GM12878 (cell line): Measurements from ENCODE around the gene DLG2. TPM values are rescaled to one million over a fixed set of nuclear protein-coding genes. Genes with fewer than 3 reads are reported as not detected.

Experiments
- ATAC-seq: fragments of 200-7000 bp; cut with Tn5 transposase; 3 replicates; pipeline ENCODE4 v1.9.1; 2020; ENCODE audit warnings: mild to moderate bottlenecking, moderate library complexity
- BruUV-seq: library from RNA; stranded (reverse); fragments of 400-500 nt; replicated peaks from 2 replicates; lab custom pipeline; 2021; lab: Mats Ljungman, UMichigan
- CTCF ChIA-PET: fragments of 300-600 bp; sonication (Branson Sonifier 250); formaldehyde crosslinking; extraction: SDS; loops from one replicate; lab custom pipeline; 2021; ENCODE audit warnings: inconsistent platforms; lab: Yijun Ruan, JAX
- POLR2A ChIA-PET: fragments of 350-600 bp; formaldehyde crosslinking; extraction: SDS; loops from one replicate; lab custom pipeline; 2021; ENCODE audit warnings: inconsistent platforms; lab: Charles Lee
- RAD21 ChIA-PET: fragments of 300-600 bp; sonication (Branson Sonifier 250); formaldehyde crosslinking; loops from one replicate; lab custom pipeline; 2023; ENCODE audit warnings: antibody characterized with exemption; ENCODE audit not compliant: unreplicated experiment; lab: Charles Lee
- SMC1A ChIA-PET: fragments of 300-600 bp; sonication (Branson Sonifier 250); formaldehyde crosslinking; loops from one replicate; lab custom pipeline; 2023; ENCODE audit not compliant: unreplicated experiment, uncharacterized antibody; lab: Charles Lee
- DNase-seq: peaks from one replicate; pipeline ENCODE4 v3.0.0-alpha.2; 2011; ENCODE audit warnings: low read depth, low spot score
- FAIRE-seq: peaks from 3 replicates; lab custom pipeline; 2011; peaks lifted over from hg19 to GRCh38; lab: Jason Lieb, UNC
- H2AFZ ChIP-seq: 2 replicates; pipeline ENCODE4 v1.6.0; 2011; ENCODE audit warnings: low read depth, low read length, control low read depth; ENCODE audit not compliant: control insufficient read depth
- H3K27ac ChIP-seq: 2 replicates; pipeline ENCODE4 v1.5.1; 2011; ENCODE audit warnings: control low read depth; ENCODE audit not compliant: control insufficient read depth, insufficient read depth
- H3K27me3 ChIP-seq, 2 experiments: replicated peaks in 1 of 2; 2 replicates each; pipeline versions ENCODE4 v1.6.0 to v1.6.1; 2011; ENCODE audit warnings: low read length in 1 of 2; ENCODE audit not compliant: control insufficient read depth in 2 of 2, insufficient read depth in 2 of 2
- H3K36me3 ChIP-seq, 2 experiments: 2 replicates each; pipeline ENCODE4 v1.5.1; 2011; ENCODE audit warnings: low read length in 1 of 2; ENCODE audit not compliant: control insufficient read depth in 2 of 2, insufficient read depth in 2 of 2
- H3K4me1 ChIP-seq: 2 replicates; pipeline ENCODE4 v1.6.1; 2011; ENCODE audit warnings: mild to moderate bottlenecking, low read length, moderate library complexity, mixed read lengths; ENCODE audit not compliant: control insufficient read depth, insufficient read depth
- H3K4me2 ChIP-seq: 2 replicates; pipeline ENCODE4 v1.6.0; 2011; ENCODE audit warnings: control low read depth; ENCODE audit not compliant: control insufficient read depth, insufficient read depth
- H3K4me3 ChIP-seq: fragments of 200-600 bp; sonication (generic); 2 replicates; pipeline ENCODE4 v1.5.1; 2016
- H3K79me2 ChIP-seq: 2 replicates; pipeline ENCODE4 v1.6.0; 2011; ENCODE audit warnings: low read length; ENCODE audit not compliant: control insufficient read depth, insufficient read depth
- H3K9ac ChIP-seq: 2 replicates; pipeline ENCODE4 v1.8.0; 2011; ENCODE audit warnings: low read length, control low read depth, mixed read lengths; ENCODE audit not compliant: control insufficient read depth, insufficient read depth
- H3K9me3 ChIP-seq: replicated peaks from 3 replicates; pipeline ENCODE4 v1.5.1; 2011; ENCODE audit warnings: mild to moderate bottlenecking, low read length; ENCODE audit not compliant: control insufficient read depth, insufficient read depth
- H4K20me1 ChIP-seq: 2 replicates; pipeline ENCODE4 v1.6.0; 2011; ENCODE audit not compliant: control insufficient read depth, insufficient read depth
- WGBS: methylation state at CpG from one replicate; pipeline ENCODE4 v1.1.6; 2016; ENCODE audit warnings: low lambda C conversion rate; ENCODE audit not compliant: insufficient replicate concordance, insufficient coverage; ENCODE audit errors: missing lambda C conversion rate; 5-methylcytosine and 5-hydroxymethylcytosine counted together
- in situ Hi-C: fragments of 300-500 bp; cut with MboI; formaldehyde crosslinking; loops from 9 replicates; pipeline ENCODE4 v1.14.3; 2018; ENCODE audit warnings: mixed read lengths
- intact Hi-C: fragments of 100-400 bp; cut with micrococcal nuclease; formaldehyde crosslinking; loops from one replicate; pipeline ENCODE4 v1.14.2; 2022; ENCODE audit not compliant: unreplicated experiment
- polyA plus RNA-seq, 11 experiments: library from polyadenylated mRNA; depleted of rRNA in 4 of 11; unstranded in 6 of 11; stranded (reverse) in 5 of 11; fragments of >200 nt; fragmentation: Nextera tagmentation in 4 of 11; fragmentation: Illumina TruSeq in 1 of 11; extraction: Ambion mirVana in 4 of 11; extraction: Trizol in 1 of 11; gene quantifications; 1 replicate in 1 of 11; 2 replicates in 10 of 11; pipeline versions ENCODE4 v1.2.1 to v1.2.3, GENCODE V29; 2011 to 2016; ENCODE audit warnings: inconsistent platforms in 2 of 11, missing spikeins in 2 of 11, low read depth in 1 of 11
- total RNA-seq, 4 experiments: library from RNA; depleted of rRNA in 3 of 4; stranded (reverse); fragments of >200 nt in 3 of 4; fragmentation: Illumina TruSeq in 1 of 4; extraction: Trizol in 1 of 4; gene quantifications; 2 replicates each; pipeline versions ENCODE4 v1.2.1 to v1.2.3, GENCODE V29; 2013 to 2021
- TF ChIP-seq, protein P1 (sequence below): fragments of 450-650 bp; IDR thresholded peaks from 2 replicates; pipeline ENCODE4 v1.6.1; 2017; ENCODE audit warnings: mild to moderate bottlenecking, moderate library complexity

Gene DLG2
- total and polyA plus RNA-seq, 10 of the 15 experiments (the other 5 are each of a cell fraction or from before 2014, with no cell fraction given), result 0.09 to 0.98 (median 0.35) TPM

DNA sequence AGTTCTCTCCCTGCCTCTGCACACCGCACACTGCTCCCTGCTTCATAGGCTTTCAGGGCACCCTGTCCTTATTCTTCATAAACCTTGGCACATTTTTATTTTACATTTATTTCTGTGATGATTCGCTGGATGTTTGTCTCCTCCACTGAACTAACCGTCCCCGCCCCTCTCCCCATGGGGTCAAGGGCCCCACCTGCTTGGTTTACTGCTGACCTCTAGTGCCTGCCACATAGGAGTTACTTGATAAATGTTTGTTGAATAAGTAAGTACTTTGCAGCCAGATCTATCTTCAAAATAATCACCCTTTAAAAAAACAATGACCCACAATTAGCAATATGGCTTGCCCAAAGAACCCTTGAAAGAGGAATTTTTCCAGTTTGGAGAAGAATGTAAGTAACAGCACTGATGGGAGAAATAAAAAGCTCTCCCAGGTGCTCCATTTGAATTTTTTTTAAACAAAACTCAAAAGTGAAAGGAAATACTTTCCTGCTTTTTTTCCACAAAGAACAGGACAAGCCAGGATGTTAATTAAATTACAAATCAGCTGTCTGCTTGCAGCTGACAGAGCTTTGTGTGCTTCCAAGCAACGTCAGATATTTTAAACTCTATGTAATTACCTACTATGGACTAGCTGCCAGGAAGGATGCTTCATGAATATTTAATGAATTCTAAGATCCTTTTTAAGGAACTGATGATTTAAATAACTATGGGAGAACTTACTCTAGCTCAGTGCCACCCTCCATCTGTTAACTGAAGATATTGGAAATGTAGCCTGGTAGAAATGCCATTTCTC is 1083.6 kb downstream of the DLG2 start:
- Histone ChIP-seq H3K79me2 (no peaks in the 10 kb centered on the region), H3K4me3 (no peak overlapping the region), H3K9ac (no peak overlapping the region), H3K9me3 (no peaks in the 10 kb centered on the region), H2AFZ (no peak overlapping the region), H3K27me3 (no peaks in the 10 kb centered on the region), H3K4me1 (no peaks in the 10 kb centered on the region), H4K20me1 (no peaks in the 10 kb centered on the region), H3K36me3 (no peaks in the 10 kb centered on the region), H3K4me2 (no peak overlapping the region), H3K27ac (no peak overlapping the region)
- intact Hi-C loops (no loop called here), in situ Hi-C loops (no loop called here)
- TF ChIP-seq, protein P1, sequence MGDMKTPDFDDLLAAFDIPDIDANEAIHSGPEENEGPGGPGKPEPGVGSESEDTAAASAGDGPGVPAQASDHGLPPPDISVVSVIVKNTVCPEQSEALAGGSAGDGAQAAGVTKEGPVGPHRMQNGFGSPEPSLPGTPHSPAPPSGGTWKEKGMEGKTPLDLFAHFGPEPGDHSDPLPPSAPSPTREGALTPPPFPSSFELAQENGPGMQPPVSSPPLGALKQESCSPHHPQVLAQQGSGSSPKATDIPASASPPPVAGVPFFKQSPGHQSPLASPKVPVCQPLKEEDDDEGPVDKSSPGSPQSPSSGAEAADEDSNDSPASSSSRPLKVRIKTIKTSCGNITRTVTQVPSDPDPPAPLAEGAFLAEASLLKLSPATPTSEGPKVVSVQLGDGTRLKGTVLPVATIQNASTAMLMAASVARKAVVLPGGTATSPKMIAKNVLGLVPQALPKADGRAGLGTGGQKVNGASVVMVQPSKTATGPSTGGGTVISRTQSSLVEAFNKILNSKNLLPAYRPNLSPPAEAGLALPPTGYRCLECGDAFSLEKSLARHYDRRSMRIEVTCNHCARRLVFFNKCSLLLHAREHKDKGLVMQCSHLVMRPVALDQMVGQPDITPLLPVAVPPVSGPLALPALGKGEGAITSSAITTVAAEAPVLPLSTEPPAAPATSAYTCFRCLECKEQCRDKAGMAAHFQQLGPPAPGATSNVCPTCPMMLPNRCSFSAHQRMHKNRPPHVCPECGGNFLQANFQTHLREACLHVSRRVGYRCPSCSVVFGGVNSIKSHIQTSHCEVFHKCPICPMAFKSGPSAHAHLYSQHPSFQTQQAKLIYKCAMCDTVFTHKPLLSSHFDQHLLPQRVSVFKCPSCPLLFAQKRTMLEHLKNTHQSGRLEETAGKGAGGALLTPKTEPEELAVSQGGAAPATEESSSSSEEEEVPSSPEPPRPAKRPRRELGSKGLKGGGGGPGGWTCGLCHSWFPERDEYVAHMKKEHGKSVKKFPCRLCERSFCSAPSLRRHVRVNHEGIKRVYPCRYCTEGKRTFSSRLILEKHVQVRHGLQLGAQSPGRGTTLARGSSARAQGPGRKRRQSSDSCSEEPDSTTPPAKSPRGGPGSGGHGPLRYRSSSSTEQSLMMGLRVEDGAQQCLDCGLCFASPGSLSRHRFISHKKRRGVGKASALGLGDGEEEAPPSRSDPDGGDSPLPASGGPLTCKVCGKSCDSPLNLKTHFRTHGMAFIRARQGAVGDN, result no peak
- FAIRE-seq (no peak), DNase-seq (no peak), ATAC-seq (no peak)
- RAD21 ChIA-PET, result no interaction called here
- SMC1A ChIA-PET, result interaction anchor here (1.2 kb wide), 1 partner anchor 11 kb away, joined by 4 read pairs; no protein-coding TSS in a partner anchor
- POLR2A ChIA-PET, result interaction anchor here (0.7 kb wide), 1 partner anchor 1165 kb away, joined by 4 read pairs; no protein-coding TSS in a partner anchor
- CTCF ChIA-PET, result interaction anchor here (1.1 kb wide), 1 partner anchor 160 kb away, joined by 4 read pairs; no protein-coding TSS in a partner anchor
- BruUV-seq, result no TSS peak
- WGBS, result 11% methylated on average over 5 of the region's 5 CpGs
